ENCODE data around the gene PCSK4.

The PCSK4 gene

DNA sequence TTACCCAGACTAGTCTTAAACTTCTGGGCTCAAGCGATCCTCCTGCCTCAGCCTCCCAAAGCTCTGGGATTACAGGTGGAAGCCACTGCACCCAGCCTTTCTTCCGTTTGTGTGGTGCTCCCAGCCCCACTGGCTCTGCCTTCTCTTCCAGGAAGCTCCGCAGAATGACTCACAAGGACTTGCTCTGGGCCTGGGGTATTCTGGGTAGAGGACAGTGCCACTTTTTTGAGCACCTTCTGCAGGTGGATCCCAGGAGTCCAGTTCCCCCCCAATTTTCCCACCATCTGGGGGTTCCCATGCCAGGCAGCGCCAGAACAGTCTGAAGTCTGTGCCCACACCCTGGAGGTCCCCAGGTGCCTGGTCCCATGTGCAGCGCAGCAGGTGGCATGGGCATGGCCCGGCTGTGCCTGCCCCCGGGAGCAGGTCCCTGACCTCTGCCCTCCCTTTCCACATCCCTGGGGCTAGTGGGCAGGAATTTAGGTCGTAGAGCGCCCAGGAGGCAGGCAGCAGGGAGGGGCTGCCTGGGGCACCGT lies 2.4 kb upstream of the PCSK4 start:
- Histone ChIP-seq H3K4me3 (ENCODE audit: insufficient read depth in 1 of 2, low read depth in 1 of 2, low read length in 2 of 2) (no peak overlapping the region), H3K14ac (ENCODE audit: low read length in 2 of 2) (peak overlapping the region in 1 of 2 experiments; percentile 28), H3K9me3 (ENCODE audit: control insufficient read depth, low read length) (no peaks in the 10 kb centered on the region), H2AFZ (ENCODE audit: low read depth, low read length) (no peak overlapping the region), H4K8ac (ENCODE audit: low read length) (no peak overlapping the region), H4K91ac (ENCODE audit: low read length) (no peak overlapping the region), H2BK15ac (ENCODE audit: low read depth, poor library complexity, severe bottlenecking) (no peak overlapping the region), H3K4me1 (ENCODE audit: control insufficient read depth, insufficient read depth, low read depth, low read length) (peaks cover 19% of the 10 kb centered on the region), H3K4me2 (ENCODE audit: low read length, poor library complexity, severe bottlenecking) (no peak overlapping the region), H3K27me3 (ENCODE audit: control insufficient read depth in 1 of 2, insufficient read depth in 1 of 2, low read length in 2 of 2) (peaks cover 3 to 55% of the 10 kb centered on the region in 2 experiments), H2BK120ac (ENCODE audit: low read depth, low read length) (no peak overlapping the region), H3K4ac (ENCODE audit: low read depth in 1 of 2, low read length in 2 of 2) (no peak overlapping the region), H2BK5ac (ENCODE audit: low read depth, low read length, poor library complexity, severe bottlenecking) (no peak overlapping the region), H3K9ac (ENCODE audit: low read length) (no peak overlapping the region), H3K23ac (ENCODE audit: low read length in 2 of 2) (no peak overlapping the region), H2AK5ac (ENCODE audit: low read length, severe bottlenecking) (no peak overlapping the region), H3K27ac (ENCODE audit: low read length, poor library complexity, severe bottlenecking) (no peak overlapping the region), H3K36me3 (ENCODE audit: control insufficient read depth in 1 of 2, insufficient read depth in 2 of 2, low read depth in 1 of 2, low read length in 2 of 2) (peaks cover 0 to under 1% of the 10 kb centered on the region in 2 experiments), H3K18ac (ENCODE audit: low read depth in 1 of 2, low read length in 2 of 2) (no peak overlapping the region), H3K79me1 (replicated peaks; ENCODE audit: low read length, poor library complexity, severe bottlenecking) (peaks cover 5% of the 10 kb centered on the region), H2BK12ac (ENCODE audit: low read length in 2 of 2) (no peak overlapping the region)
- DNase-seq = no peak
- WGBS = 77% methylated on average over 10 of the region's 10 CpGs

DNA sequence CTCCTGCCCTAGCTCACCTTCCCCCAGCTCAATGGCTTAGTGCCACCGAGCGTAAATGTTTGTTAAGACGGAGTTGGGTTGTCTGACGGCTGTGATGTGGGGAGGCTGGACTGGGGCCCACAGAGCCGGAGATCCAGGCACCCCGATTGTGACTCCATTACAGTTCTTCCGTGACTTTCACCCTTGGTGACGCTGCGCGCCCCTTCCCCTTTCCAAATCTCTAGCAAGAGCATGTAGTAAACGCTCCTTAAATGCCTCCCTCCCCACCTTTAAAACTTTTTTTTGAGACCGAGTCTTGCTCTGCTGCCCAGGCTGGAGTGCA lies 1.7 kb upstream of the PCSK4 start:
- Histone ChIP-seq H2BK15ac (ENCODE audit: low read depth, poor library complexity, severe bottlenecking) (no peak overlapping the region), H3K36me3 (ENCODE audit: control insufficient read depth in 1 of 2, insufficient read depth in 2 of 2, low read depth in 1 of 2, low read length in 2 of 2) (peaks cover 0 to 8% of the 10 kb centered on the region in 2 experiments), H2BK12ac (ENCODE audit: low read length in 2 of 2) (no peak overlapping the region), H3K4me2 (ENCODE audit: low read length, poor library complexity, severe bottlenecking) (no peak overlapping the region), H3K14ac (ENCODE audit: low read length in 2 of 2) (no peak overlapping the region), H3K4me3 (ENCODE audit: insufficient read depth in 1 of 2, low read depth in 1 of 2, low read length in 2 of 2) (peak overlapping the region in 1 of 2 experiments; percentile 77), H4K91ac (ENCODE audit: low read length) (no peak overlapping the region), H2AFZ (ENCODE audit: low read depth, low read length) (no peak overlapping the region), H3K27me3 (ENCODE audit: control insufficient read depth in 1 of 2, insufficient read depth in 1 of 2, low read length in 2 of 2) (peaks cover 3 to 54% of the 10 kb centered on the region in 2 experiments), H3K9ac (ENCODE audit: low read length) (no peak overlapping the region), H3K9me3 (ENCODE audit: control insufficient read depth, low read length) (no peaks in the 10 kb centered on the region), H3K23ac (ENCODE audit: low read length in 2 of 2) (no peak overlapping the region), H2BK120ac (ENCODE audit: low read depth, low read length) (no peak overlapping the region), H3K79me1 (replicated peaks; ENCODE audit: low read length, poor library complexity, severe bottlenecking) (peaks cover 5% of the 10 kb centered on the region), H3K27ac (ENCODE audit: low read length, poor library complexity, severe bottlenecking) (no peak overlapping the region), H2BK5ac (ENCODE audit: low read depth, low read length, poor library complexity, severe bottlenecking) (no peak overlapping the region), H2AK5ac (ENCODE audit: low read length, severe bottlenecking) (no peak overlapping the region), H3K18ac (ENCODE audit: low read depth in 1 of 2, low read length in 2 of 2) (no peak overlapping the region), H3K4ac (ENCODE audit: low read depth in 1 of 2, low read length in 2 of 2) (no peak overlapping the region), H4K8ac (ENCODE audit: low read length) (no peak overlapping the region), H3K4me1 (ENCODE audit: control insufficient read depth, insufficient read depth, low read depth, low read length) (peaks cover 19% of the 10 kb centered on the region)
- no peak for DNase-seq
- WGBS = 81% methylated on average over 12 of the region's 12 CpGs

DNA sequence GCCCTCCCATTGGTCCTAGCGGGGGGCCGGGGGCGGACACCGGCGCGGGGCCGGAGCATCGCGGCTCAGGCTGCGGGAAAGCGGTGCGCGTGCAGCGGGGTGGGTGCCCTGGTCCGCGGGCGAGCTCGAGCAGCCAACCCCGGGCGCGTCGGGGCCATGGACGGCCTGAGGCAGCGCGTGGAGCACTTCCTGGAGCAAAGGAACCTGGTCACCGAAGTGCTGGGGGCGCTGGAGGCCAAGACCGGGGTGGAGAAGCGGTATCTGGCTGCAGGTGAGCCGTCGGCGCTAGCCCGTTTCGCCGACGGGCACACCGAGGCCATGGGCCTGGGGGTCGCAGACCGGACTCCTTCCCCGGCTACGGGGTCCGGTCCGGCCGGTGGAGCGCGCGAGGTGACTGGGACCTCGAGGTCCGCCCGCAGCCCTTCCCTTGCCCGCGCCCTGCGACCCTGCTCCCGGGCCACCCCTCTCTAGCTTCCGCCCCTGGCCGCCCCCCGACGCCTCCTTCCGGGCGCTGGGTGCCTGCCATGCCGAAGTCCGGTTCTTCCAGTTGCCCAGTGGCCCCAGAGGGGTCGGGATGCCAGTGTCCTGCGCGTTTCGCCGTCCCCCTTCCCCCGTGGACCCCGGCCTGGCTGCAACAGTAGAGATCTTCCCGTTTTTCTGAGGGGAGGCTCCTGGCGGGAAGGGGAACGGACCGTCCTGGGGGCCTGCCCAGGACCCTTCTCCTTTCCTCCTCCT lies 1.1 kb upstream of the PCSK4 start, which contains the start of gene REEP6:
TSS of gene REEP6 (plus strand) at position 68 of the 735 bp plus-strand sequence. CDS start at position 157, 89 bp downstream.
- Histone ChIP-seq H2BK120ac (ENCODE audit: low read depth, low read length) (no peak within 1 kb of the TSS), H3K4ac (ENCODE audit: low read depth in 1 of 2, low read length in 2 of 2) (peak within 1 kb of the TSS in 1 of 2 experiments; percentile 53), H3K27ac (ENCODE audit: low read length, poor library complexity, severe bottlenecking) (peak within 1 kb of the TSS; percentile 41), H2BK5ac (ENCODE audit: low read depth, low read length, poor library complexity, severe bottlenecking) (peak within 1 kb of the TSS; percentile 69), H3K14ac (ENCODE audit: low read length in 2 of 2) (peak within 1 kb of the TSS in 1 of 2 experiments; percentile 61), H2BK15ac (ENCODE audit: low read depth, poor library complexity, severe bottlenecking) (no peak within 1 kb of the TSS), H3K4me3 (ENCODE audit: insufficient read depth in 1 of 2, low read depth in 1 of 2, low read length in 2 of 2) (peak within 1 kb of the TSS; percentile 69 to 82), H3K36me3 (ENCODE audit: control insufficient read depth in 1 of 2, insufficient read depth in 2 of 2, low read depth in 1 of 2, low read length in 2 of 2) (peaks cover 0 to 11% of the 10 kb centered on the region in 2 experiments), H4K91ac (ENCODE audit: low read length) (peak within 1 kb of the TSS; percentile 82), H3K27me3 (ENCODE audit: control insufficient read depth in 1 of 2, insufficient read depth in 1 of 2, low read length in 2 of 2) (peaks cover 3 to 49% of the 10 kb centered on the region in 2 experiments), H4K8ac (ENCODE audit: low read length) (peak within 1 kb of the TSS; percentile 92), H3K4me2 (ENCODE audit: low read length, poor library complexity, severe bottlenecking) (peak within 1 kb of the TSS; percentile 96), H2AFZ (ENCODE audit: low read depth, low read length) (peak within 1 kb of the TSS; percentile 100), H3K23ac (ENCODE audit: low read length in 2 of 2) (no peak within 1 kb of the TSS), H3K9ac (ENCODE audit: low read length) (peak within 1 kb of the TSS; percentile 76), H3K79me1 (replicated peaks; ENCODE audit: low read length, poor library complexity, severe bottlenecking) (peaks cover 5% of the 10 kb centered on the region), H3K18ac (ENCODE audit: low read depth in 1 of 2, low read length in 2 of 2) (peak within 1 kb of the TSS; percentile 74 to 83), H2BK12ac (ENCODE audit: low read length in 2 of 2) (peak within 1 kb of the TSS in 1 of 2 experiments; percentile 56), H2AK5ac (ENCODE audit: low read length, severe bottlenecking) (no peak within 1 kb of the TSS), H3K9me3 (ENCODE audit: control insufficient read depth, low read length) (no peaks in the 10 kb centered on the region), H3K4me1 (ENCODE audit: control insufficient read depth, insufficient read depth, low read depth, low read length) (peaks cover 19% of the 10 kb centered on the region)
- 14% methylated on average over 69 of the region's 73 CpGs for WGBS
- no peak for DNase-seq

All from mesenchymal stem cell (in vitro differentiated cells and primary cell).